ENCODE results near the gene PCIF1.
"Not testable (repeated sequence)": the region's sequence is repeated elsewhere in the genome, so short reads cannot be mapped to it uniquely, and the experiment has no call there.

Gene PCIF1

GRCh38 chr20:45993197-45993951 lies 58.9 kb downstream of the PCIF1 start:
- no peak overlapping the region for H3K27ac ChIP-seq
- peak; percentile 20 for DNase-seq
- no peak for TF ChIP-seq CTCF (IDR thresholded peaks at IDR 0.05; ENCODE audit: low read depth, low read length, missing control alignments)

DNA sequence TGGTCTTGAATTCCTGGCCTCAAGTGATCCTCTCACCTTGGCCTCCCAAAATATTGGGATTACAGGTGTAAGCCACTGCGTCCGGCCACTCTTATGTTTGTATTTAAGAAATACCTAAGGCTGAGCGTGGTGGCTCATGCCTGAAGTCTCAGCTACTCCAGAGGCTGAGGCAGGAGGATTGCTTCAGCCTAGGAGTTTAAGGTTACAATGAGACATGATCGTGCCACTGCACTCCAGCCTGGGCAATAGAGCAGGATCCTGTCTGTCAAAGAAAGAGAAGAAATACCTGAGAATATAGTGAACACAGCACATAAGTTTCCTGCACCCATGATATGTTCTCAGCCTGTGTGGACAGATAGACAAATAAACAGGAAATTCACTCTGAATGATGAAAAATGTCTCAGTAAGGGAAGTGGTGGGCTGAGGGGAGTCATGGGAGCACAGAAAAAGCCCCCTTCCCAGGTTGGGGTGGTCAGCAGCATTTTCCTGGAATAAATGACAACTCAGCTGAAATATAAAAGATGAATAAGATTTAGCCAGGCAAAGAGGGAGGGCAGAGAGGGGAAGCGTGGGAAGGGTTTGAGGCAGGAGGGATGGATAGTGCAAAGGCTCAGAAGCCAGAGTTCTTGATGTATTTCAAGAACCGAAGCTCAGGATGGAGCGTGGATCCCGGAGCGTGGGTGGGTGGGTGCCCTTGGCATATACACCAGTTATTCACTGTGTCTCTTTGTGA lies 60.4 kb downstream of the PCIF1 start:
- no peak overlapping the region for H3K4me3 ChIP-seq (ENCODE audit: low read depth, low read length)
- H3K27ac ChIP-seq, result no peak overlapping the region
- DNase-seq, result no peak
- no peaks in the 10 kb centered on the region for H3K36me3 ChIP-seq (replicated peaks)
- TF ChIP-seq CTCF (IDR thresholded peaks at IDR 0.05; ENCODE audit: low read depth, low read length, missing control alignments), result no peak
- peaks cover 2% of the 10 kb centered on the region for H3K27me3 ChIP-seq (replicated peaks)
- in situ Hi-C loops (cut with HindIII; ENCODE audit: low pct_ligation_motif_present, low sequenced_read_pairs), result no loop called here

More at GRCh38 chr20:45993197-45993951, 58.9 kb downstream of the PCIF1 start:
- Histone ChIP-seq H3K36me3 (replicated peaks) (no peaks in the 10 kb centered on the region), H3K27me3 (replicated peaks) (no peaks in the 10 kb centered on the region), H3K4me3 (ENCODE audit: low read depth, low read length) (no peak overlapping the region)
- in situ Hi-C loops (cut with HindIII; ENCODE audit: low pct_ligation_motif_present, low sequenced_read_pairs), result no loop called here

DNA sequence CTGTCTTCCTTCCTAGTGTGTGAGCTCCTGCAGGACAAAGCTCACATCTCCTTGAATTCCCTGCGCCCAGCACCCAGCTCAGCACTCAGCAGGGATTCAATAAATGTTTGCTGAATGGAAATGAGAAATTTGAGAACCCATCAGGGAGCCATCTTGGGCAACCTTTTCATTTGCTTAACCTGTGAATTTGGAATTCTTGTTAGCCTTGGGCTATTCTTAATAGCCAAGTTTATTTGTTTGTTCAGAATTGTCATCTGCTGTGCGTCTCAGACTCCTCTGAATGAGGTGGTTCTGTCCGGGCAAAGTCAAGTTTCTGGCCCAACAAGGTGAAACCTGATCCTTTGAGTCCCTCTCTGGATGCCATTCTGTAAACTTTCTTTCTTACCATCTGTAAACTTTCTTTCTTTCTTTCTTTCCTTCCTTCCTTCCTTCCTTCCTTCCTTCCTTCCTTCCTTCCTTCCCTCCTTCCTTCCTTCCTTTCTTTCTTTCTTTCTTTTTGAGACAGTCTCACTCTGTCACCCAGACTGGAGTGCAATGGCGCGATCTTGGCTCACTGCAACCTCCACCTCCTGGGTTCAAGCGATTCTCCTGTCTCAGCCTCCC lies 61.1 kb downstream of the PCIF1 start:
- H3K27ac ChIP-seq; H3K4me3 ChIP-seq (ENCODE audit: low read depth, low read length); H3K36me3 ChIP-seq (replicated peaks); DNase-seq; H3K27me3 ChIP-seq (replicated peaks); in situ Hi-C loops (cut with HindIII; ENCODE audit: low pct_ligation_motif_present, low sequenced_read_pairs): not testable (repeated sequence)

GRCh38 chr20:45997187-45997586 lies 62.7 kb downstream of the PCIF1 start:
- DNase-seq, result no peak
- H3K36me3 ChIP-seq (replicated peaks), result no peaks in the 10 kb centered on the region
- no peak overlapping the region for H3K27ac ChIP-seq
- no peak overlapping the region for H3K4me3 ChIP-seq (ENCODE audit: low read depth, low read length)
- in situ Hi-C loops (cut with HindIII; ENCODE audit: low pct_ligation_motif_present, low sequenced_read_pairs), result no loop called here
- H3K27me3 ChIP-seq (replicated peaks), result peaks cover 6% of the 10 kb centered on the region
- no peak for TF ChIP-seq CTCF (IDR thresholded peaks at IDR 0.05; ENCODE audit: low read depth, low read length, missing control alignments)
